Measurements from ENCODE around the gene SAP30BP. TPM values are rescaled to one million over a fixed set of nuclear protein-coding genes. Genes with fewer than 3 reads are reported as not detected.
"Not testable (repeated sequence)": the region's sequence is repeated elsewhere in the genome, so short reads cannot be mapped to it uniquely, and the experiment has no call there.

SAP30BP gene
- total RNA-seq, 1 experiment from 2014 or later: 26.5 TPM

- Histone ChIP-seq H3K4me1 (ENCODE audit: low read length) (peaks cover 18% of the 10 kb centered on the region), H3K27ac (ENCODE audit: low read length) (no peak overlapping the region), H3K27me3 (ENCODE audit: low read length) (no peaks in the 10 kb centered on the region), H3K4me2 (ENCODE audit: low read depth, low read length, poor library complexity, severe bottlenecking) (no peak overlapping the region), H3K9me3 (ENCODE audit: low read length) (no peaks in the 10 kb centered on the region), H3K9ac (ENCODE audit: low read length) (no peak overlapping the region), H3K79me2 (ENCODE audit: low read length) (no peaks in the 10 kb centered on the region), H3K9me2 (replicated peaks; ENCODE audit: insufficient read depth, low read length) (no peaks in the 10 kb centered on the region), H4K20me1 (ENCODE audit: insufficient read depth, low read depth, low read length) (peaks cover 21% of the 10 kb centered on the region; the same call in 1 of the 2 replicates), H2AFZ (ENCODE audit: low read length) (no peak overlapping the region), H3K4me3 (ENCODE audit: low read length) (no peak overlapping the region), H3K36me3 (ENCODE audit: insufficient read depth, low read length) (no peaks in the 10 kb centered on the region)
- DNase-seq: no peak
These were observed 30.6 kb upstream of the SAP30BP start for GRCh38 chr17:75636381-75637142.

- no peak overlapping the region for H2AFZ ChIP-seq (ENCODE audit: low read length)
- no peaks in the 10 kb centered on the region for H3K27me3 ChIP-seq (ENCODE audit: low read length)
- no peaks in the 10 kb centered on the region for H3K9me3 ChIP-seq (ENCODE audit: low read length)
- no peak overlapping the region for H3K4me3 ChIP-seq (ENCODE audit: low read length)
- no peak overlapping the region for H3K9ac ChIP-seq (ENCODE audit: low read length)
- H3K4me2 ChIP-seq (ENCODE audit: low read depth, low read length, poor library complexity, severe bottlenecking): no peak overlapping the region
- H3K79me2 ChIP-seq (ENCODE audit: low read length): no peaks in the 10 kb centered on the region
- DNase-seq: no peak
- no peaks in the 10 kb centered on the region for H3K36me3 ChIP-seq (ENCODE audit: insufficient read depth, low read length)
- H3K27ac ChIP-seq (ENCODE audit: low read length): no peak overlapping the region
- peaks cover 18% of the 10 kb centered on the region for H3K4me1 ChIP-seq (ENCODE audit: low read length)
- H4K20me1 ChIP-seq (ENCODE audit: insufficient read depth, low read depth, low read length): peaks cover 21% of the 10 kb centered on the region; the same call in 1 of the 2 replicates
- H3K9me2 ChIP-seq (replicated peaks; ENCODE audit: insufficient read depth, low read length): no peaks in the 10 kb centered on the region
These were observed 30.0 kb upstream of the SAP30BP start for GRCh38 chr17:75637143-75637538.

GRCh38 chr17:75637551-75637950, 29.6 kb upstream of the SAP30BP start:
- H4K20me1 ChIP-seq (ENCODE audit: insufficient read depth, low read depth, low read length): peaks cover 21% of the 10 kb centered on the region; the same call in 1 of the 2 replicates
- no peak overlapping the region for H2AFZ ChIP-seq (ENCODE audit: low read length)
- no peak overlapping the region for H3K27ac ChIP-seq (ENCODE audit: low read length)
- peaks cover 18% of the 10 kb centered on the region for H3K4me1 ChIP-seq (ENCODE audit: low read length)
- H3K4me3 ChIP-seq (ENCODE audit: low read length): no peak overlapping the region
- no peaks in the 10 kb centered on the region for H3K79me2 ChIP-seq (ENCODE audit: low read length)
- no peak for DNase-seq
- H3K27me3 ChIP-seq (ENCODE audit: low read length): no peaks in the 10 kb centered on the region
- H3K4me2 ChIP-seq (ENCODE audit: low read depth, low read length, poor library complexity, severe bottlenecking): no peak overlapping the region
- H3K9me3 ChIP-seq (ENCODE audit: low read length): no peaks in the 10 kb centered on the region
- no peaks in the 10 kb centered on the region for H3K9me2 ChIP-seq (replicated peaks; ENCODE audit: insufficient read depth, low read length)
- no peak overlapping the region for H3K9ac ChIP-seq (ENCODE audit: low read length)
- H3K36me3 ChIP-seq (ENCODE audit: insufficient read depth, low read length): no peaks in the 10 kb centered on the region

GRCh38 chr17:75638039-75638438, 29.1 kb upstream of the SAP30BP start:
- H3K79me2 ChIP-seq (ENCODE audit: low read length); H3K9ac ChIP-seq (ENCODE audit: low read length); H3K36me3 ChIP-seq (ENCODE audit: insufficient read depth, low read length); H2AFZ ChIP-seq (ENCODE audit: low read length); H3K27ac ChIP-seq (ENCODE audit: low read length); H3K9me3 ChIP-seq (ENCODE audit: low read length); H3K4me3 ChIP-seq (ENCODE audit: low read length); H3K27me3 ChIP-seq (ENCODE audit: low read length); H3K9me2 ChIP-seq (replicated peaks; ENCODE audit: insufficient read depth, low read length); DNase-seq; H3K4me2 ChIP-seq (ENCODE audit: low read depth, low read length, poor library complexity, severe bottlenecking): not testable (repeated sequence)
- Histone ChIP-seq H4K20me1 (ENCODE audit: insufficient read depth, low read depth, low read length) (peaks cover 21% of the 10 kb centered on the region; the same call in 1 of the 2 replicates), H3K4me1 (ENCODE audit: low read length) (peaks cover 17% of the 10 kb centered on the region)

GRCh38 chr17:75638893-75639292, 28.2 kb upstream of the SAP30BP start:
- Histone ChIP-seq H3K79me2 (ENCODE audit: low read length) (no peaks in the 10 kb centered on the region), H3K36me3 (ENCODE audit: insufficient read depth, low read length) (no peaks in the 10 kb centered on the region), H3K4me2 (ENCODE audit: low read depth, low read length, poor library complexity, severe bottlenecking) (no peak overlapping the region), H3K9ac (ENCODE audit: low read length) (no peak overlapping the region), H3K4me1 (ENCODE audit: low read length) (peaks cover 9% of the 10 kb centered on the region), H2AFZ (ENCODE audit: low read length) (no peak overlapping the region), H3K9me3 (ENCODE audit: low read length) (no peaks in the 10 kb centered on the region), H3K27me3 (ENCODE audit: low read length) (no peaks in the 10 kb centered on the region), H3K27ac (ENCODE audit: low read length) (no peak overlapping the region), H3K9me2 (replicated peaks; ENCODE audit: insufficient read depth, low read length) (no peaks in the 10 kb centered on the region), H3K4me3 (ENCODE audit: low read length) (no peak overlapping the region), H4K20me1 (ENCODE audit: insufficient read depth, low read depth, low read length) (peaks cover 21% of the 10 kb centered on the region; the same call in 1 of the 2 replicates)
- DNase-seq: no peak

- no peaks in the 10 kb centered on the region for H3K27me3 ChIP-seq (ENCODE audit: low read length)
These were observed 27.8 kb upstream of the SAP30BP start for GRCh38 chr17:75639327-75639726.

GRCh38 chr17:75639771-75640555, 27.2 kb upstream of the SAP30BP start:
- H3K4me1 ChIP-seq (ENCODE audit: low read length): no peaks in the 10 kb centered on the region
- no peak overlapping the region for H3K27ac ChIP-seq (ENCODE audit: low read length)
- H2AFZ ChIP-seq (ENCODE audit: low read length): no peak overlapping the region
- no peaks in the 10 kb centered on the region for H3K27me3 ChIP-seq (ENCODE audit: low read length)
- no peak overlapping the region for H3K4me2 ChIP-seq (ENCODE audit: low read depth, low read length, poor library complexity, severe bottlenecking)
- H3K4me3 ChIP-seq (ENCODE audit: low read length): no peak overlapping the region
- 0 out of 2 replicates have a peak, but pooled peaks cover 11% of the 10 kb centered on the region for H4K20me1 ChIP-seq (ENCODE audit: insufficient read depth, low read depth, low read length)
- H3K9ac ChIP-seq (ENCODE audit: low read length): no peak overlapping the region
- H3K36me3 ChIP-seq (ENCODE audit: insufficient read depth, low read length): no peaks in the 10 kb centered on the region
- no peaks in the 10 kb centered on the region for H3K9me3 ChIP-seq (ENCODE audit: low read length)
- H3K79me2 ChIP-seq (ENCODE audit: low read length): no peaks in the 10 kb centered on the region
- no peaks in the 10 kb centered on the region for H3K9me2 ChIP-seq (replicated peaks; ENCODE audit: insufficient read depth, low read length)
- DNase-seq: no peak

More at GRCh38 chr17:75639327-75639726, 27.8 kb upstream of the SAP30BP start:
- H3K9me2 ChIP-seq (replicated peaks; ENCODE audit: insufficient read depth, low read length): no peaks in the 10 kb centered on the region
- DNase-seq: no peak
- H3K4me1 ChIP-seq (ENCODE audit: low read length): peaks cover 4% of the 10 kb centered on the region
- no peak overlapping the region for H3K9ac ChIP-seq (ENCODE audit: low read length)
- no peaks in the 10 kb centered on the region for H3K79me2 ChIP-seq (ENCODE audit: low read length)
- H3K9me3 ChIP-seq (ENCODE audit: low read length): no peaks in the 10 kb centered on the region
- no peak overlapping the region for H3K4me3 ChIP-seq (ENCODE audit: low read length)
- H4K20me1 ChIP-seq (ENCODE audit: insufficient read depth, low read depth, low read length): peaks cover 17% of the 10 kb centered on the region; the same call in 1 of the 2 replicates
- no peak overlapping the region for H2AFZ ChIP-seq (ENCODE audit: low read length)
- H3K27ac ChIP-seq (ENCODE audit: low read length): no peak overlapping the region
- no peak overlapping the region for H3K4me2 ChIP-seq (ENCODE audit: low read depth, low read length, poor library complexity, severe bottlenecking)
- no peaks in the 10 kb centered on the region for H3K36me3 ChIP-seq (ENCODE audit: insufficient read depth, low read length)

- Histone ChIP-seq H3K4me3 (ENCODE audit: low read length) (no peak overlapping the region), H3K9me2 (replicated peaks; ENCODE audit: insufficient read depth, low read length) (no peaks in the 10 kb centered on the region), H3K79me2 (ENCODE audit: low read length) (no peaks in the 10 kb centered on the region), H3K4me2 (ENCODE audit: low read depth, low read length, poor library complexity, severe bottlenecking) (no peak overlapping the region), H3K27ac (ENCODE audit: low read length) (no peak overlapping the region), H4K20me1 (ENCODE audit: insufficient read depth, low read depth, low read length) (0 out of 2 replicates have a peak, but pooled peaks cover 8% of the 10 kb centered on the region), H2AFZ (ENCODE audit: low read length) (no peak overlapping the region), H3K9me3 (ENCODE audit: low read length) (no peaks in the 10 kb centered on the region), H3K27me3 (ENCODE audit: low read length) (no peaks in the 10 kb centered on the region), H3K9ac (ENCODE audit: low read length) (no peak overlapping the region), H3K36me3 (ENCODE audit: insufficient read depth, low read length) (no peaks in the 10 kb centered on the region), H3K4me1 (ENCODE audit: low read length) (no peaks in the 10 kb centered on the region)
- DNase-seq: no peak
These were observed 26.5 kb upstream of the SAP30BP start for GRCh38 chr17:75640556-75641119.
